Measurements from ENCODE around the gene PKD2L1.

Gene PKD2L1

DNA sequence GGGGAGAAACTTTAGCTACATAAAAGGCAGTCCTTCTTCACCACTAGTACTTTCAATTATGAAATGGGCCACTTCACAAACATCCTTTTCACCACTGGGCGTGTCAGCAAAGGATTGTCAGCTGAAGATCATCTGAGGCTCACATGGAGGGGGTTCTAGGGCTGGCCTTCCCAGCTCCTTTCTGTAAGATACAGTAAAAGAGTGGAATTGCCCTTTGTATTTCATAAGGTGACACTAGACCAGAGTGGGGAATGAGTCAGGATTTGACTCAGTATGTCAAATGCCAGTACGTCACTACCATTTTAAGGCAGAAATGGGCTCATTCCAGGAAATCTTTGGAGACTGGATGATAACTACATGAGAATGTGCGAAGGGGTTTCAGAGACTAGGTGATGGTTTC lies 22.3 kb downstream of the PKD2L1 start:
- TF ChIP-seq TCF12 (IDR thresholded peaks at IDR 0.05; ENCODE audit: low read depth), result no peak
- TF ChIP-seq, protein P1, sequence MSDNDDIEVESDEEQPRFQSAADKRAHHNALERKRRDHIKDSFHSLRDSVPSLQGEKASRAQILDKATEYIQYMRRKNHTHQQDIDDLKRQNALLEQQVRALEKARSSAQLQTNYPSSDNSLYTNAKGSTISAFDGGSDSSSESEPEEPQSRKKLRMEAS (IDR thresholded peaks at IDR 0.05), result no peak
- TF ChIP-seq, protein P2, sequence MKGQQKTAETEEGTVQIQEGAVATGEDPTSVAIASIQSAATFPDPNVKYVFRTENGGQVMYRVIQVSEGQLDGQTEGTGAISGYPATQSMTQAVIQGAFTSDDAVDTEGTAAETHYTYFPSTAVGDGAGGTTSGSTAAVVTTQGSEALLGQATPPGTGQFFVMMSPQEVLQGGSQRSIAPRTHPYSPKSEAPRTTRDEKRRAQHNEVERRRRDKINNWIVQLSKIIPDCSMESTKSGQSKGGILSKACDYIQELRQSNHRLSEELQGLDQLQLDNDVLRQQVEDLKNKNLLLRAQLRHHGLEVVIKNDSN (IDR thresholded peaks at IDR 0.05), result no peak
- TF ChIP-seq CEBPB (IDR thresholded peaks at IDR 0.05), result no peak
- TF ChIP-seq NFIC (IDR thresholded peaks at IDR 0.05), result no peak
- TF ChIP-seq EGR1 (IDR thresholded peaks at IDR 0.05), result no peak
- TF ChIP-seq EP300 (IDR thresholded peaks at IDR 0.05; ENCODE audit: borderline replicate concordance), result no peak
- no peak for TF ChIP-seq RAD21 (IDR thresholded peaks at IDR 0.05; ENCODE audit: low read depth)
- no peak for TF ChIP-seq TEAD4 (IDR thresholded peaks at IDR 0.05)
- TF ChIP-seq, protein P3, sequence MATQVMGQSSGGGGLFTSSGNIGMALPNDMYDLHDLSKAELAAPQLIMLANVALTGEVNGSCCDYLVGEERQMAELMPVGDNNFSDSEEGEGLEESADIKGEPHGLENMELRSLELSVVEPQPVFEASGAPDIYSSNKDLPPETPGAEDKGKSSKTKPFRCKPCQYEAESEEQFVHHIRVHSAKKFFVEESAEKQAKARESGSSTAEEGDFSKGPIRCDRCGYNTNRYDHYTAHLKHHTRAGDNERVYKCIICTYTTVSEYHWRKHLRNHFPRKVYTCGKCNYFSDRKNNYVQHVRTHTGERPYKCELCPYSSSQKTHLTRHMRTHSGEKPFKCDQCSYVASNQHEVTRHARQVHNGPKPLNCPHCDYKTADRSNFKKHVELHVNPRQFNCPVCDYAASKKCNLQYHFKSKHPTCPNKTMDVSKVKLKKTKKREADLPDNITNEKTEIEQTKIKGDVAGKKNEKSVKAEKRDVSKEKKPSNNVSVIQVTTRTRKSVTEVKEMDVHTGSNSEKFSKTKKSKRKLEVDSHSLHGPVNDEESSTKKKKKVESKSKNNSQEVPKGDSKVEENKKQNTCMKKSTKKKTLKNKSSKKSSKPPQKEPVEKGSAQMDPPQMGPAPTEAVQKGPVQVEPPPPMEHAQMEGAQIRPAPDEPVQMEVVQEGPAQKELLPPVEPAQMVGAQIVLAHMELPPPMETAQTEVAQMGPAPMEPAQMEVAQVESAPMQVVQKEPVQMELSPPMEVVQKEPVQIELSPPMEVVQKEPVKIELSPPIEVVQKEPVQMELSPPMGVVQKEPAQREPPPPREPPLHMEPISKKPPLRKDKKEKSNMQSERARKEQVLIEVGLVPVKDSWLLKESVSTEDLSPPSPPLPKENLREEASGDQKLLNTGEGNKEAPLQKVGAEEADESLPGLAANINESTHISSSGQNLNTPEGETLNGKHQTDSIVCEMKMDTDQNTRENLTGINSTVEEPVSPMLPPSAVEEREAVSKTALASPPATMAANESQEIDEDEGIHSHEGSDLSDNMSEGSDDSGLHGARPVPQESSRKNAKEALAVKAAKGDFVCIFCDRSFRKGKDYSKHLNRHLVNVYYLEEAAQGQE (IDR thresholded peaks at IDR 0.05; ENCODE audit: low read depth), result no peak
- TF ChIP-seq TAF1 (IDR thresholded peaks at IDR 0.05; ENCODE audit: low read depth), result no peak
- TF ChIP-seq CREB1 (IDR thresholded peaks at IDR 0.05; ENCODE audit: low read depth), result no peak
- TF ChIP-seq YY1 (IDR thresholded peaks at IDR 0.05; ENCODE audit: low read depth), result no peak
- TF ChIP-seq ZBTB7A (IDR thresholded peaks at IDR 0.05; ENCODE audit: low read depth), result no peak

DNA sequence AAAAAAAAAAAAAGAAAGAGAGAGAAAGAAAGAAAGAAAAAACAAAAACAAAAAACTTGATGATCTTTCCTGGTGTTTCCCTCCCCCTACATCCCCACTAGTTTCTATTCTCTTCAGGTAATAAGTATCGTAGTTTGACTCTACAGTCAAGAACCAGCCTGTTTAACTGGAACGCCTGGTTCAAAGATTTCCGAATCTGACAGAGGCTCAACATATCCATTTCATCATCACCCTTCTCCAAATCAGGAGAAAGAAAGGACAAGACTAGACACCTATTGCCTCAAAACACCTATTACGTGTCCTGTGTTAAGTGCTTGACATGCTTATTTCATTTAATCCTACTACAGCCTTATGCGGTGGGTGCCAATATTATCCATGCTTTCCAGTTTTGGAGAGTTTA lies 23.2 kb downstream of the PKD2L1 start:
- TF ChIP-seq ZBTB7A (IDR thresholded peaks at IDR 0.05; ENCODE audit: low read depth) (no peak), TAF1 (IDR thresholded peaks at IDR 0.05; ENCODE audit: low read depth) (no peak), TEAD4 (IDR thresholded peaks at IDR 0.05) (no peak), EGR1 (IDR thresholded peaks at IDR 0.05) (no peak), EP300 (IDR thresholded peaks at IDR 0.05; ENCODE audit: borderline replicate concordance) (no peak), CREB1 (IDR thresholded peaks at IDR 0.05; ENCODE audit: low read depth) (no peak), YY1 (IDR thresholded peaks at IDR 0.05; ENCODE audit: low read depth) (no peak)
- TF ChIP-seq, protein P2 (IDR thresholded peaks at IDR 0.05), result no peak
- TF ChIP-seq, protein P1 (IDR thresholded peaks at IDR 0.05), result no peak

DNA sequence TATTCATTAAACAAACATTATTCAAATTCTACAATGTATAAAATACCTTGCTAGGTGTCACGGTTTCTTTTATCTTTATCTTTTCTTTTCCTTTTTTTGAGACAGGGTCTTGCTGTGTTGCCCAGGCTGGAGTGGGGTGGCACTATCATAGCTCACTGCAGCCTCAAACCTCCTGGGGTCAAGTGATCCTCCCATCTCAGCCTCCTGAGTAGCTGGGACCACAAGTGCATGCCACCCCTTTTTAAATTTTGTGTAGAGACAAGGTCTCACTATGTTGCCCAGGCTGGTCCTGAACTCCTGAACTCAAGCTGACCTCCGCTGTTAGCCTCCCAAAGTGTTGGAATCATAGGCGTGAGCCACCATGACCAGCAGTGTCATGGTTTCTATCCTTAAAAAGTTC lies 25.6 kb downstream of the PKD2L1 start:
- no peak for TF ChIP-seq TEAD4 (IDR thresholded peaks at IDR 0.05)
- no peak for TF ChIP-seq TAF1 (IDR thresholded peaks at IDR 0.05; ENCODE audit: low read depth)
- no peak for TF ChIP-seq CREB1 (IDR thresholded peaks at IDR 0.05; ENCODE audit: low read depth)
- no peak for TF ChIP-seq FOXM1 (IDR thresholded peaks at IDR 0.05; ENCODE audit: borderline replicate concordance, low read depth)
- no peak for TF ChIP-seq RAD21 (IDR thresholded peaks at IDR 0.05; ENCODE audit: low read depth)
- TF ChIP-seq YY1 (IDR thresholded peaks at IDR 0.05; ENCODE audit: low read depth), result no peak
- no peak for TF ChIP-seq ZBTB7A (IDR thresholded peaks at IDR 0.05; ENCODE audit: low read depth)
- TF ChIP-seq, protein P3 (IDR thresholded peaks at IDR 0.05; ENCODE audit: low read depth), result no peak
- no peak for TF ChIP-seq CEBPB (IDR thresholded peaks at IDR 0.05)
- TF ChIP-seq TCF12 (IDR thresholded peaks at IDR 0.05; ENCODE audit: low read depth), result no peak
- TF ChIP-seq EP300 (IDR thresholded peaks at IDR 0.05; ENCODE audit: borderline replicate concordance), result no peak
- TF ChIP-seq, protein P2 (IDR thresholded peaks at IDR 0.05), result no peak
- TF ChIP-seq NFIC (IDR thresholded peaks at IDR 0.05), result no peak
- no peak for TF ChIP-seq EGR1 (IDR thresholded peaks at IDR 0.05)
- TF ChIP-seq, protein P1 (IDR thresholded peaks at IDR 0.05), result no peak

DNA sequence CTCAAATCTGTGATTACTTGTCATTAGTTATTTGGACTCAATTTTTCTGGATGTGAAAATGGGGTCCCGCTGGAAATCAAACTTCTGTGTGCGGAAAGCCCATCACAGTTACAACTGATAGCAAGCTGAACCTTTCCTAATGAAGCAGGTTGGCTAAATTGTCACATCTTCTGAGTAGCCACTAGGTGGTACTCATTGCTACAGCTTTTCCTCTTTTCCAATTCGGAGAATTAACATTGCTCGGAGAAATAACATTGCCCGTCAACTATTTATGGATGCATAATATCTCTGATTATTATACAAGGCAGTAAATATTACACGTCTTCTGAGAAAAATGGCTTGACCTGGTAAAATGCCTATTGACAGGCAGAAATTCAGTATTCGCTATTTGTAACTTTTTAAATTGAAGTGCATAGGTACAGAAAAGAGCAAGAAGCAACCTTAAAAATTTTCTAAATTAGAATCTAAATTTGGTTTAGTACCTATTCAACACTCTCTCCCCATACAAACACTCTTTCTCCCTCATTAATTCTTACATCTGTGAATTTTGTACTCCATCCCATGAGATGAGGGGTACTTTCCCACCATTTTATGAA lies 26.2 kb downstream of the PKD2L1 start:
- TF ChIP-seq, protein P3 (IDR thresholded peaks at IDR 0.05; ENCODE audit: low read depth), result no peak
- TF ChIP-seq CREB1 (IDR thresholded peaks at IDR 0.05; ENCODE audit: low read depth) (no peak), RAD21 (IDR thresholded peaks at IDR 0.05; ENCODE audit: low read depth) (peak; percentile 74)

Data from Ishikawa (cell line).